Bronchus fibroblast of lung (primary cell): Measurements from ENCODE around the gene MYH10. TPM values are rescaled to one million over a fixed set of nuclear protein-coding genes. Genes with fewer than 3 reads are reported as not detected.

Experiments
- total RNA-seq: library from RNA; depleted of rRNA; stranded (reverse); fragments of >200 nt; gene quantifications from 2 replicates; pipeline ENCODE4 v1.2.3, GENCODE V29; 2015

Gene MYH10
- total RNA-seq, result 55.4 and 61.7 TPM in 2 replicates

DNA sequence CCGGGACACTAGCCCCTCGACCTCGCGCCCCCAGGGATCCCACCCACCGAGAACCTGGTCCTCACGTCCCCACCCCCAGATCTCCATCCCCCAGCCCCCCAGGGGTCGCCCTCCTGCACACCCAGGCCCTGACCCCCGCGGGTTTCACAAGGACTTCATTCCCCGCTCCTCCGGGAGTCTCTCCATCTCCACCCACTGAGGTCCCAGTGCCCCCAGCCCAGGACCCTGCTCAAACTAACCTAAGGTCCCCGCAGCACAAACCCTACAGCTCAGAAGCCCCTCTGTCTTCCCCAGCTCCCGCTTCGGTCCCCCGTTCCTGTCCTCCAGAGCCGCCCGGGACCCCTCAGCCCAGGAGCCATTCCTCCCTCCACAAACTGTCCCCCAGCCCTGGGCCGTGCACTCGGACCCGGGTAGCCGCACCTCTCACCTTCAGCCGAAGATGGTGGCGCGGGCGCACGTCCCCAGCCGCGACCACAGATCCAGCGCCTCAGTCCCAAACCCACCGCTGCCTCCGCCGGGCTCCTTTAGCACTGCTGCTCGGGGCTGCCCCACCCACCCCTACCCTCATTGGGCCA lies at the start of gene MYH10:
Gene MYH10 (minus strand): TSS at position 499 of the 575 bp plus-strand sequence. CDS start 7,479 bp downstream, outside the sequence.

DNA sequence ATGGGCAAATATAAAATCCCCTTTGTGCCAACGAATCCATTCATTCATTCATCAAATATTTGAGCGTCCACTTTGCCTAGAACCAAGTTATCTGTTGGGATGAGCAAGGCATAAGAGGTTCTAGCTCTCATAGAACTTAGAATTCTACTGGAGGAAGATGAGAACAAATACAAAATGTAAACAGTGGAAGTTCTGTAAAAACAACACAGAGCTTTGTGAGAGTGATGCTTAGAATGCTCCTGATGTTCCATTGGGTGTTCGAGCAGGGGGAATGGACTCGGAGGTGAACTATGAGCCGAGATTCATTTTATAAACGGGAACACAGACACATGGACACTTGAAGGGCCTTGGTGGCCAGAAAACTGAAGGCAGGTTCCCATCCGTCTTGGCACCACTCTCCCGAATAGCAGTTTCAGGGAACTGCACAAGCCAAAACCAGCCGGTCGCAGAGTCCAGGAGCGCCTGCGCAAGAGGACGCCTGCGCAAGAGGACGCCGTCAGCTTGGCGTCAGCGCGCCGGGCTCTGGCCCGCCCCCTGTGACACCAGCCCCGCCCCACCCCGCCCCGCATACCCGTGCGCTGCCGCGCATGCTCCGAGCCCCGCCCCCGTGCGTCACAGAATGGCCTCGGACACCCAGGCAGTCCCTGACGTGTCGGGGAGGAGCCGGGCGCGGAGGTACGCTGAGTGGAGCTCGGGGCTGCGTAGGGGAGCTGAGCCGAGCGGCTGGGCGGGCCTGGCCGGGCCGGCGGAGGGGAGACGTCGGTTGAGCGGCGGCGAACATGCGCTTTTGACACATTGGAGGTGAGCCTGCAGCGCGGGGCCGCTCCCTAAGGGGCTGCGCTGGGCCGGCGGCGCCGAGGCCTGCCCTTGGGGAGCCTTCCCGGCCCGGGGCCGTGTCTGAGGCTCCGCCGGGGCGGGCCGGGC lies 195.0 kb downstream of the MYH10 start, which contains the start of gene NDEL1:
Gene NDEL1 (plus strand): TSS at position 640 of the 924 bp plus-strand sequence. CDS start 8,388 bp downstream, outside the sequence.

Other genes with a start within 250 kb of the MYH10 start
- gene RPL26, start 247.5 kb downstream of the MYH10 start, total RNA-seq, result 3,674 and 3,688 TPM in 2 replicates
- gene RNF222, start 232.9 kb downstream of the MYH10 start, total RNA-seq, result not detected in 2 replicates
- 42.7 and 55.6 TPM in 2 replicates for gene NDEL1, start 194.8 kb downstream of the MYH10 start, total RNA-seq
- not detected in 2 replicates for gene CCDC42, start 114.1 kb upstream of the MYH10 start, total RNA-seq
- gene SPDYE4, start 127.8 kb upstream of the MYH10 start, total RNA-seq, result not detected in 2 replicates
- not detected in 2 replicates for gene MFSD6L, start 168.6 kb upstream of the MYH10 start, total RNA-seq
- not detected in 2 replicates for gene PIK3R6, start 236.9 kb upstream of the MYH10 start, total RNA-seq